Endodermal cell (in vitro differentiated cells): Measurements from ENCODE around the gene SPATA21. TPM values are rescaled to one million over a fixed set of nuclear protein-coding genes. Genes with fewer than 3 reads are reported as not detected.
A peak's percentile ranks its signal among the peaks of the same experiment; 100 is the strongest.

Experiments
- DNase-seq: peaks from one replicate; pipeline ENCODE4 v3.0.0-alpha.2; 2017
- H3K27ac ChIP-seq: 2 replicates; pipeline ENCODE4 v1.5.1; 2013; ENCODE audit warnings: mild to moderate bottlenecking, low read depth, low read length, moderate library complexity
- H3K27me3 ChIP-seq: 2 replicates; pipeline ENCODE4 v1.6.1; 2013; ENCODE audit warnings: mild to moderate bottlenecking, low read length, moderate library complexity; ENCODE audit not compliant: insufficient read depth, control insufficient read depth, poor library complexity, severe bottlenecking
- H3K36me3 ChIP-seq: 2 replicates; pipeline ENCODE4 v1.7.0; 2013; ENCODE audit warnings: mild to moderate bottlenecking, low read length, moderate library complexity; ENCODE audit not compliant: control insufficient read depth, insufficient read depth
- H3K4me1 ChIP-seq: one replicate; pipeline ENCODE4 v1.7.0; 2013; ENCODE audit warnings: low read length; ENCODE audit not compliant: control insufficient read depth, insufficient read depth
- H3K4me3 ChIP-seq: 2 replicates; pipeline ENCODE4 v1.5.1; 2013; ENCODE audit warnings: mild to moderate bottlenecking, low read length, moderate library complexity
- H3K9ac ChIP-seq: 2 replicates; pipeline ENCODE4 v1.6.1; 2013; ENCODE audit warnings: mild to moderate bottlenecking, low read length, moderate library complexity; ENCODE audit not compliant: poor library complexity, severe bottlenecking; ENCODE audit errors: extremely low read depth
- H3K9me3 ChIP-seq: 2 replicates; pipeline ENCODE4 v1.6.1; 2013; ENCODE audit warnings: mild to moderate bottlenecking, low read length, moderate library complexity; ENCODE audit not compliant: control insufficient read depth
- H3K27ac Mint-ChIP-seq: 2 replicates; pipeline ENCODE4 v1.8.0; 2020; ENCODE audit warnings: mixed read lengths
- H3K27me3 Mint-ChIP-seq: 2 replicates; pipeline ENCODE4 v1.8.0; 2021; ENCODE audit warnings: mild to moderate bottlenecking, mixed read lengths; ENCODE audit not compliant: insufficient read depth
- H3K36me3 Mint-ChIP-seq: 2 replicates; pipeline ENCODE4 v1.8.0; 2020; ENCODE audit warnings: low read depth, mixed read lengths
- H3K4me1 Mint-ChIP-seq: 2 replicates; pipeline ENCODE4 v1.8.0; 2020; ENCODE audit warnings: mixed read lengths
- H3K4me3 Mint-ChIP-seq: 2 replicates; pipeline ENCODE4 v1.8.0; 2020; ENCODE audit warnings: mild to moderate bottlenecking, moderate library complexity, mixed read lengths
- H3K9me3 Mint-ChIP-seq: 2 replicates; pipeline ENCODE4 v1.8.0; 2020; ENCODE audit warnings: mild to moderate bottlenecking, mixed read lengths
- CTCF ChIP-seq: fragments of 200-600 bp; sonication (generic); conservative IDR thresholded peaks from 2 replicates; pipeline ENCODE4 v1.5.0; 2021; ENCODE audit warnings: antibody characterized with exemption, mild to moderate bottlenecking
- WGBS, 2 experiments: methylation state at CpG; one replicate each; pipeline versions ENCODE4 v1.1.5 to v1.1.7; 2013; ENCODE audit warnings: missing lambda C conversion rate in 2 of 2, mixed read lengths in 1 of 2; ENCODE audit not compliant: insufficient coverage in 1 of 2, insufficient read length in 1 of 2; 5-methylcytosine and 5-hydroxymethylcytosine counted together
- total RNA-seq, 2 donors: library from RNA; stranded (reverse); fragmentation: NEBNext Ultra II Directional in 1 of 2; extraction: Animal tissue kit (Norgen Biotek cat#: 25700) in 1 of 2; gene quantifications; 2 replicates in 1 of 2; 3 replicates in 1 of 2; pipeline ENCODE4 v1.2.1, GENCODE V29; 2021

The SPATA21 gene
- total RNA-seq, 2 donors from 2014 or later, result not detected

GRCh38 chr1:16440131-16440469 lies 2.9 kb upstream of the SPATA21 start:
- peak overlapping the region; percentile 91 for H3K27ac Mint-ChIP-seq
- H3K4me3 ChIP-seq, result peak overlapping the region; percentile 99
- H3K4me1 ChIP-seq, result no peaks in the 10 kb centered on the region
- peaks cover 18% of the 10 kb centered on the region for H3K36me3 Mint-ChIP-seq
- H3K9me3 Mint-ChIP-seq, result no peaks in the 10 kb centered on the region
- peak overlapping the region; percentile 94 for H3K4me3 Mint-ChIP-seq
- H3K27me3 Mint-ChIP-seq, result peaks cover 6% of the 10 kb centered on the region
- no peak overlapping the region for H3K9ac ChIP-seq
- no peak for TF ChIP-seq CTCF
- DNase-seq, result no peak
- H3K36me3 ChIP-seq, result peaks cover 26% of the 10 kb centered on the region
- H3K27me3 ChIP-seq, result no peaks in the 10 kb centered on the region
- peaks cover 10% of the 10 kb centered on the region for H3K4me1 Mint-ChIP-seq
- H3K9me3 ChIP-seq, result no peaks in the 10 kb centered on the region
- peak overlapping the region; percentile 53 for H3K27ac ChIP-seq
- 60 to 64% methylated on average over 3 to 7 of the region's 7 CpGs for WGBS, 2 experiments

- 98% methylated on average over 2 of the region's 2 CpGs; no CpG with 5 or more reads in 1 of the 2 experiments for WGBS, 2 experiments
- Histone ChIP-seq H3K27ac (no peak overlapping the region), H3K4me3 (no peak overlapping the region), H3K27me3 (no peaks in the 10 kb centered on the region), H3K9me3 (no peaks in the 10 kb centered on the region), H3K4me1 (no peaks in the 10 kb centered on the region), H3K9ac (no peak overlapping the region), H3K36me3 (peaks cover 14% of the 10 kb centered on the region)
- H3K9me3 Mint-ChIP-seq, result no peaks in the 10 kb centered on the region
- peaks cover 6% of the 10 kb centered on the region for H3K27me3 Mint-ChIP-seq
- peaks cover 10% of the 10 kb centered on the region for H3K4me1 Mint-ChIP-seq
- TF ChIP-seq CTCF, result no peak
- DNase-seq, result no peak
- H3K4me3 Mint-ChIP-seq, result no peak overlapping the region
- H3K27ac Mint-ChIP-seq, result no peak overlapping the region
- H3K36me3 Mint-ChIP-seq, result peaks cover 10% of the 10 kb centered on the region
These were observed 1.7 kb upstream of the SPATA21 start for GRCh38 chr1:16438924-16439323.

GRCh38 chr1:16438516-16438915 lies 1.3 kb upstream of the SPATA21 start:
- Mint-ChIP-seq H3K27me3 (peaks cover 6% of the 10 kb centered on the region), H3K27ac (no peak overlapping the region), H3K9me3 (no peaks in the 10 kb centered on the region), H3K36me3 (peaks cover 6% of the 10 kb centered on the region), H3K4me1 (peaks cover 10% of the 10 kb centered on the region), H3K4me3 (no peak overlapping the region)
- Histone ChIP-seq H3K27me3 (no peaks in the 10 kb centered on the region), H3K9ac (no peak overlapping the region), H3K9me3 (no peaks in the 10 kb centered on the region), H3K36me3 (peaks cover 10% of the 10 kb centered on the region), H3K4me1 (no peaks in the 10 kb centered on the region), H3K27ac (no peak overlapping the region), H3K4me3 (no peak overlapping the region)
- WGBS, 2 experiments, result 83 to 86% methylated on average over 1 to 2 of the region's 2 CpGs
- TF ChIP-seq CTCF, result no peak
- no peak for DNase-seq
